Astrocyte of the hippocampus (primary cell): Measurements from ENCODE around the gene AUP1.
"Not testable (repeated sequence)": the region's sequence is repeated elsewhere in the genome, so short reads cannot be mapped to it uniquely, and the experiment has no call there.

Source experiments
- DNase-seq: peaks from one replicate; pipeline ENCODE4 v3.0.0; 2011; ENCODE audit warnings: low read depth, low spot score

The AUP1 gene

GRCh38 chr2:74529357-74530238, at the start of gene AUP1, which contains the start of gene HTRA2:
AUP1 (minus strand) TSS chr2:74529706; CDS start chr2:74529629, 77 bp downstream.
HTRA2 (plus strand) TSS chr2:74529933; CDS start chr2:74530007, 74 bp downstream.
- peak; percentile 100 for DNase-seq

- DNase-seq = no peak
Observed at GRCh38 chr2:74578408-74578807, 48.9 kb upstream of the AUP1 start.

GRCh38 chr2:74577448-74577847, 47.9 kb upstream of the AUP1 start:
- no peak for DNase-seq

- peak; percentile 74 for DNase-seq
Observed at GRCh38 chr2:74576863-74577229, 47.3 kb upstream of the AUP1 start.

- DNase-seq = no peak
Observed at GRCh38 chr2:74576211-74576862, 46.8 kb upstream of the AUP1 start.

- no peak for DNase-seq
Observed at GRCh38 chr2:74575320-74575719, 45.8 kb upstream of the AUP1 start.

GRCh38 chr2:74573747-74574562, 44.4 kb upstream of the AUP1 start:
- no peak for DNase-seq

- DNase-seq = no peak
Observed at GRCh38 chr2:74572178-74572925, 42.8 kb upstream of the AUP1 start.

- no peak for DNase-seq
Observed at GRCh38 chr2:74571058-74571457, 41.6 kb upstream of the AUP1 start.

- no peak for DNase-seq
Observed at GRCh38 chr2:74569686-74570085, 40.2 kb upstream of the AUP1 start.

- peak; percentile 70 for DNase-seq
Observed at GRCh38 chr2:74567881-74568280, 38.4 kb upstream of the AUP1 start.

- DNase-seq = peak; percentile 95
Observed at GRCh38 chr2:74566754-74567085, 37.2 kb upstream of the AUP1 start.

- DNase-seq = no peak
Observed at GRCh38 chr2:74566076-74566753, 36.7 kb upstream of the AUP1 start.

- peak; percentile 81 for DNase-seq
Observed at GRCh38 chr2:74564222-74564621, 34.7 kb upstream of the AUP1 start.

- DNase-seq = no peak
Observed at GRCh38 chr2:74562126-74562775, 32.7 kb upstream of the AUP1 start.

GRCh38 chr2:74561022-74561421, 31.5 kb upstream of the AUP1 start:
- DNase-seq = not testable (repeated sequence)

- peak; percentile 67 for DNase-seq
Observed at GRCh38 chr2:74560591-74560990, 31.1 kb upstream of the AUP1 start.

- DNase-seq = no peak
Observed at GRCh38 chr2:74559912-74560311, 30.4 kb upstream of the AUP1 start.

GRCh38 chr2:74558284-74559230, 29.1 kb upstream of the AUP1 start:
- DNase-seq = no peak
